HepG2 (cell line): ENCODE data around the gene STRADB. TPM values are rescaled to one million over a fixed set of nuclear protein-coding genes. Genes with fewer than 3 reads are reported as not detected.

Source experiments
- ATF7 ChIP-seq, 2 experiments: fragments of 450-650 bp in 1 of 2; sonication (generic) in 1 of 2; formaldehyde crosslinking in 1 of 2; IDR thresholded peaks; 2 replicates each; pipeline versions ENCODE4 v1.4.0 to v1.6.1; 2016 to 2020; ENCODE audit warnings: antibody characterized with exemption in 1 of 2, mild to moderate bottlenecking in 1 of 2, missing genetic modification reagents in 1 of 2
- BCL6 ChIP-seq: IDR thresholded peaks from 2 replicates; pipeline ENCODE4 v1.6.1; 2016; ENCODE audit warnings: missing genetic modification reagents, missing compliant biosample characterization
- CEBPB ChIP-seq: IDR thresholded peaks from 2 replicates; pipeline ENCODE4 v1.6.1; 2011; ENCODE audit warnings: low read depth, low read length, improper control_type of control experiment, borderline replicate concordance
- CTCF ChIP-seq: sonication (generic); formaldehyde crosslinking; IDR thresholded peaks from 2 replicates; pipeline ENCODE4 v1.5.0; 2020; ENCODE audit warnings: mild to moderate bottlenecking, missing genetic modification reagents, moderate library complexity
- FOSL2 ChIP-seq: sonication (generic); formaldehyde crosslinking; IDR thresholded peaks from 2 replicates; pipeline ENCODE4 v1.4.0; 2020; ENCODE audit warnings: missing genetic modification reagents
- FOXA3 ChIP-seq: IDR thresholded peaks from 2 replicates; pipeline ENCODE4 v1.6.1; 2016; ENCODE audit warnings: missing genetic modification reagents, missing compliant biosample characterization
- FOXJ3 ChIP-seq: sonication (generic); formaldehyde crosslinking; IDR thresholded peaks from 2 replicates; pipeline ENCODE4 v1.4.0; 2020; ENCODE audit warnings: missing genetic modification reagents, mild to moderate bottlenecking, borderline replicate concordance
- HNF1A ChIP-seq, 2 experiments: sonication (generic) in 1 of 2; formaldehyde crosslinking in 1 of 2; IDR thresholded peaks; 2 replicates each; pipeline versions ENCODE4 v1.4.0 to v1.6.1; 2016 to 2020; ENCODE audit warnings: borderline replicate concordance in 1 of 2, low read depth in 1 of 2, mild to moderate bottlenecking in 1 of 2, missing genetic modification reagents in 1 of 2
- KDM4B ChIP-seq: sonication (generic); formaldehyde crosslinking; IDR thresholded peaks from 2 replicates; pipeline ENCODE4 v1.4.0; 2020; ENCODE audit warnings: missing genetic modification reagents
- MIXL1 ChIP-seq: IDR thresholded peaks from 2 replicates; pipeline ENCODE4 v1.6.1; 2016
- NCOR1 ChIP-seq: fragments of 200-600 bp; sonication (generic); IDR thresholded peaks from 2 replicates; pipeline ENCODE4 v1.7.0; 2017; ENCODE audit warnings: antibody characterized with exemption, low read length, borderline replicate concordance
- NR1H2 ChIP-seq: sonication (generic); formaldehyde crosslinking; IDR thresholded peaks from 2 replicates; pipeline ENCODE4 v1.8.1; 2022; ENCODE audit warnings: low read depth, missing genetic modification reagents, borderline replicate concordance
- RBM39 ChIP-seq: fragments of 200-400 bp; formaldehyde crosslinking; IDR thresholded peaks from one replicate; pipeline ENCODE4 v1.6.1; 2018; ENCODE audit warnings: antibody characterized with exemption, mild to moderate bottlenecking, low read depth, low read length; ENCODE audit not compliant: poor library complexity, severe bottlenecking
- SMC3 ChIP-seq: IDR thresholded peaks from 2 replicates; pipeline ENCODE4 v1.6.1; 2011; ENCODE audit warnings: low read length, improper control_type of control experiment
- ZBTB25 ChIP-seq: IDR thresholded peaks from 2 replicates; pipeline ENCODE4 v1.6.1; 2018; ENCODE audit warnings: missing genetic modification reagents
- ZNF256 ChIP-seq: sonication (generic); formaldehyde crosslinking; conservative IDR thresholded peaks from 2 replicates; pipeline ENCODE4 v1.4.0; 2020; ENCODE audit warnings: missing genetic modification reagents
- ZNF503 ChIP-seq: sonication (generic); formaldehyde crosslinking; IDR thresholded peaks from 2 replicates; pipeline ENCODE4 v1.4.0; 2020; ENCODE audit warnings: missing genetic modification reagents
- ZNF644 ChIP-seq: IDR thresholded peaks from 2 replicates; pipeline ENCODE4 v1.6.1; 2016; ENCODE audit warnings: low read depth
- ZNF672 ChIP-seq: sonication (generic); formaldehyde crosslinking; IDR thresholded peaks from 2 replicates; pipeline ENCODE4 v1.8.1; 2022; ENCODE audit warnings: missing genetic modification reagents
- polyA plus RNA-seq, 8 experiments: library from polyadenylated mRNA; depleted of rRNA in 3 of 8; stranded (reverse) in 7 of 8; unstranded in 1 of 8; fragments of >200 nt; fragmentation: Illumina TruSeq in 4 of 8; extraction: Trizol in 4 of 8; gene quantifications; 2 replicates each; pipeline versions ENCODE4 v1.2.1 to v1.2.3, GENCODE V29; 2011 to 2016; ENCODE audit warnings: low read depth in 4 of 8, missing spikeins in 1 of 8, mixed read lengths in 1 of 8; ENCODE audit not compliant: insufficient read depth in 1 of 8
- total RNA-seq, 5 experiments: library from RNA; depleted of rRNA; stranded (reverse); fragments of >200 nt; fragmentation: Illumina TruSeq; extraction: Trizol; gene quantifications; 2 replicates each; pipeline ENCODE4 v1.2.3, GENCODE V29; 2016; ENCODE audit warnings: low read depth in 1 of 5

The STRADB gene
- total and polyA plus RNA-seq, 2 of the 13 experiments (the other 11 are each of a cell fraction or from before 2014, with no cell fraction given) = 34.1 to 66.6 TPM

GRCh38 chr2:201406077-201406662 lies 45.4 kb upstream of the STRADB start (continued):
- TF ChIP-seq RBM39 (no peak), CTCF (no peak), SMC3 (peak; percentile 30; the same call in 1 of the 2 replicates), ZNF644 (0 out of 2 replicates have a peak, but pooled peaks have one; percentile 18), NR1H2 (CRISPR knock-in tag) (no peak), MIXL1 (CRISPR knock-in tag) (0 out of 2 replicates have a peak, but pooled peaks have one; percentile 20), ZNF256 (no peak), BCL6 (CRISPR knock-in tag) (peak; percentile 63), CEBPB (peak; percentile 99), FOSL2 (CRISPR knock-in tag) (no peak), FOXA3 (CRISPR knock-in tag) (peak; percentile 57; the same call in 1 of the 2 replicates), ZBTB25 (CRISPR knock-in tag) (0 out of 2 replicates have a peak, but pooled peaks have one; percentile 40), ATF7 (IDR thresholded peaks at IDR 0.05) (0 out of 2 replicates have a peak, but pooled peaks have one; percentile 14), ATF7 (CRISPR knock-in tag; IDR thresholded peaks at IDR 0.05) (no peak), KDM4B (no peak), NCOR1 (peak; percentile 46; the same call in 1 of the 2 replicates), FOXJ3 (peak; percentile 61; the same call in 1 of the 2 replicates), HNF1A (IDR thresholded peaks at IDR 0.05; ENCODE audit: low read depth) (peak; percentile 57; the same call in 1 of the 2 replicates), HNF1A (CRISPR knock-in tag; IDR thresholded peaks at IDR 0.05; ENCODE audit: borderline replicate concordance) (no peak; the same call in 1 of the 2 replicates), ZNF672 (CRISPR knock-in tag) (no peak), ZNF503 (CRISPR knock-in tag) (0 out of 2 replicates have a peak, but pooled peaks have one; percentile 34)
